Right lobe of liver (tissue), 6 donors: ENCODE data around the gene IST1. TPM values are rescaled to one million over a fixed set of nuclear protein-coding genes. Genes with fewer than 3 reads are reported as not detected.

Experiments used
- ATAC-seq, 4 donors: fragments of 200-7000 bp; cut with Tn5 transposase; one replicate each; pipeline ENCODE4 v1.9.1; 2020; ENCODE audit warnings: mild to moderate bottlenecking in 4 of 4, moderate library complexity in 4 of 4
- DNase-seq, 3 donors: peaks; one replicate each; pipeline ENCODE4 v3.0.0-alpha.2; 2020
- H3K27ac ChIP-seq, 3 donors: fragments of 200-600 bp; one replicate each; pipeline ENCODE4 v1.8.0; 2022
- H3K27me3 ChIP-seq, 2 donors: fragments of 200-600 bp; one replicate each; pipeline ENCODE4 v1.8.0; 2022
- H3K36me3 ChIP-seq, 4 donors: fragments of 200-600 bp; sonication (generic) in 1 of 4; one replicate each; pipeline versions ENCODE4 v1.5.1 to v1.8.0; 2017 to 2022; ENCODE audit warnings: control low read depth in 1 of 4
- H3K4me1 ChIP-seq, 4 donors: fragments of 200-600 bp; sonication (generic) in 1 of 4; one replicate each; pipeline versions ENCODE4 v1.5.1 to v1.8.0; 2017 to 2022; ENCODE audit warnings: control low read depth in 1 of 4
- H3K4me3 ChIP-seq, 3 donors: fragments of 200-600 bp; one replicate each; pipeline ENCODE4 v1.8.0; 2022
- H3K9me3 ChIP-seq, 4 donors: fragments of 200-600 bp; sonication (generic) in 1 of 4; one replicate each; pipeline versions ENCODE4 v1.5.1 to v1.8.0; 2017 to 2022; ENCODE audit warnings: control low read depth in 1 of 4
- POLR2A ChIP-seq: fragments of 450-650 bp; IDR thresholded peaks from one replicate; pipeline ENCODE4 v1.6.1; 2017; ENCODE audit warnings: antibody characterized with exemption, mild to moderate bottlenecking
- WGBS: methylation state at CpG from one replicate; pipeline ENCODE4 v1.1.6; 2018; ENCODE audit warnings: low coverage, low lambda C conversion rate; ENCODE audit not compliant: insufficient coverage; ENCODE audit errors: missing lambda C conversion rate; 5-methylcytosine and 5-hydroxymethylcytosine counted together
- intact Hi-C, 2 donors: fragments of 100-400 bp; cut with DNase I; formaldehyde crosslinking; loops; one replicate each; pipeline versions ENCODE4 v1.11.2 to v1.14.1; 2022
- total RNA-seq, 6 experiments: library from RNA; depleted of rRNA in 2 of 6; stranded (reverse); fragments of >200 nt in 2 of 6; fragmentation: NEBNext Ultra II Directional in 3 of 6; extraction: Animal tissue kit (Norgen Biotek cat#: 25700) in 3 of 6; gene quantifications; one replicate each; pipeline versions ENCODE4 v1.1.0 to v1.2.4, GENCODE V29; 2016 to 2023
- TF ChIP-seq, protein P1 (sequence below), 4 donors: fragments of 200-600 bp in 3 of 4; fragments of 450-650 bp in 1 of 4; IDR thresholded peaks; one replicate each; pipeline versions ENCODE4 v1.5.1 to v1.8.0; 2016 to 2022; ENCODE audit warnings: antibody characterized with exemption in 4 of 4, mild to moderate bottlenecking in 2 of 4
- donor health status: DM: no; HTN: yes; CAD: no.
- donor health status: DM: no; HTN: no; CAD: no.
- donor health status: DM: no; HTN: no; CAD: no.
- donor health status: DM: no; HTN: yes; CAD: no.
- donor health status: DM: no; HTN: yes; CAD: no.

IST1 gene
- total RNA-seq, 6 experiments from 2014 or later = 44.7 to 73.4 (median 65.5) TPM

DNA sequence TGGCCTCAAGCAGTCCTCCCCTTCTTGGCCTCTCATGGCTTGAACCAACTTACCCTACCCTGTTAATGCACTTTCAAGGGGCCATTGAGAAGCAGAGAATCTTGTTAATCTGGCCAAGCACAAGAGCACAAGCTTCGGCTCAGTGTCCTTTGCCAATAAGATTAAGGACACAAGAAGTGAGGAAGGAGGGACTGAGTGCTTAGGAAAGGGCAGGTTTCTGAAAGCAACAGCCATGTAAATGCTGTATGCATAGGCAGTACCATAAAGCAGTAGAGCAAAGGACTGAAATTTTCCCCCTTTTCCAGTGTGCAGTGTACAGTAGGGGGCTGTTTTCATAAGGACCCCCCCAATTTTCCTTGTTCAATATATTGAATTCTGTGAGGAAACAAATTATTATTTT is 37.7 kb downstream of the IST1 start:
- ATAC-seq (no peak), DNase-seq (no peak)
- 75% methylated on average over 1 of the region's 1 CpG for WGBS
- Histone ChIP-seq H3K4me1 (peaks cover 0 to 4% (median 0%) of the 10 kb centered on the region in 4 donors), H3K27ac (no peak overlapping the region), H3K36me3 (peaks cover 0 to 42% (median 6%) of the 10 kb centered on the region in 4 donors), H3K27me3 (no peaks in the 10 kb centered on the region), H3K9me3 (no peaks in the 10 kb centered on the region), H3K4me3 (no peak overlapping the region)
- TF ChIP-seq, protein P1, sequence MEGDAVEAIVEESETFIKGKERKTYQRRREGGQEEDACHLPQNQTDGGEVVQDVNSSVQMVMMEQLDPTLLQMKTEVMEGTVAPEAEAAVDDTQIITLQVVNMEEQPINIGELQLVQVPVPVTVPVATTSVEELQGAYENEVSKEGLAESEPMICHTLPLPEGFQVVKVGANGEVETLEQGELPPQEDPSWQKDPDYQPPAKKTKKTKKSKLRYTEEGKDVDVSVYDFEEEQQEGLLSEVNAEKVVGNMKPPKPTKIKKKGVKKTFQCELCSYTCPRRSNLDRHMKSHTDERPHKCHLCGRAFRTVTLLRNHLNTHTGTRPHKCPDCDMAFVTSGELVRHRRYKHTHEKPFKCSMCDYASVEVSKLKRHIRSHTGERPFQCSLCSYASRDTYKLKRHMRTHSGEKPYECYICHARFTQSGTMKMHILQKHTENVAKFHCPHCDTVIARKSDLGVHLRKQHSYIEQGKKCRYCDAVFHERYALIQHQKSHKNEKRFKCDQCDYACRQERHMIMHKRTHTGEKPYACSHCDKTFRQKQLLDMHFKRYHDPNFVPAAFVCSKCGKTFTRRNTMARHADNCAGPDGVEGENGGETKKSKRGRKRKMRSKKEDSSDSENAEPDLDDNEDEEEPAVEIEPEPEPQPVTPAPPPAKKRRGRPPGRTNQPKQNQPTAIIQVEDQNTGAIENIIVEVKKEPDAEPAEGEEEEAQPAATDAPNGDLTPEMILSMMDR (IDR thresholded peaks at IDR 0.05) = no peak
- no peak for TF ChIP-seq POLR2A
- intact Hi-C loops = no loop called here

DNA sequence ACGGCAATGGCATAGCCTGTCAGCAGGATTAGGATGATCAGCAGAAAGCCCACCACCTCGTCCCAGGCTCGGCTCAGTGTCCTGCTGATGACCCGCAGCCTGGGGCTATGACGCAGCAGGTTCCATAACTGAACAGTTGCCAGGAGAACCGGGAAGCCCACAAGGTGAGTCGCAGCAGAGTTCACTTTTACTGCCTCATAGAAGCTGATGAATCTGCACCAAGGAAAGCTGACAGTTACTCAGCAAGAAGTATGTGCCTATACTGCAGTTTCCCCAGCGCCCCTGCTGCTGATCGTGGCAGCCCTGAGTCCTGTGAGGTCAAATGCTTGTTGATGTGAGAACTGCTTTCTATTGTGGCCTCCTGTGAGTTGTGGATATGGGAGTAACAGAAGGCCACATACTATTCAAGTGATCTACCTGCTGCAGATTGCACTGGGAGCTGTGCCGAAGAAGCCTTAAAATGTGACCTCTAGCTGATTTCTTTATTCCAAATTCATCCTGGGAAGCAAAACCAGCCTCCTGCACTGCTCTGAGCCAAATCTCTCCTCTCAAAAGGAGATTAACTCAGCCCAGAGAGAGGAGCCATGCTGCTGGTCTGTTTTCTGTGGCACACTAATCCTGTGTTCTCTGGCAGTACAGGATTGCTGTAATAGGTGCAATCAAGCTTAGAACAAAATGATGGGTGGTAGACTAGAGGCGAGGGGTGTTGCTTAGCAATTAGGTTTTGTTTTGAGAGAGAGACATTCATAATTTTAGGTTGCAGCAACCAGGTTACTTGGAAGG is 38.8 kb downstream of the IST1 start:
- Histone ChIP-seq H3K27me3 (no peaks in the 10 kb centered on the region), H3K4me1 (peaks cover 0 to 4% (median 0%) of the 10 kb centered on the region in 4 donors)

DNA sequence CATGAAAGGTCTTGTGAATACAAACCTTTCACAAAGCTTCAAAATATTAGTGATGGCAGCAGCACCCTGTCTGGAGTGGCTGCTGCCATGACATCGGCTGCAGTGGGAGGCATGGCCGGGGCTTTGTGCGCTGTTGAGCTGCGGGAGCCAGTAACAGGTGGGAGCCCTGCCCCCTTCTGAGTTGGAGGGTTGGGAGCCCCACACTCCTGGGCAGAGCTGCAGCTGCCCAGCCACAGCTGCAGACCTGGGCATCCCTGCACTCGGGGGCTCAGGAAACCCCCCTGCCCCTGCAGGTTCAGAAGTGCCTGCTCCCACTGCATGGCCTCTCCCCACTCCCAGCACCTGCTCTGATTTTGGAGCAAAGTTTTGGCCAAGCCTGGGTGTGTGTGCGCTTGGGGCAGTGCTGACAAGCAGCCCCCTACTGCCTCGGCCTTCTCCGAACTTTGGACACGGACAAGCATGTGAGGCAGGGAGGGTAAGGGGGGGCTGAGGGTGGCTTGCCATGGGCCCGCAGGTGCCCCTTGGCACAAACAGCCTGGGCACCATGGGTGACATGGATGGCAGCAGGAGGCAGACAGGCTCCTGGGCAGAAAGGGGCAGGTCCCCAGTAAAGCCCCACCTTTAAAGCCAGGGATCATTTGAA is 42.7 kb downstream of the IST1 start:
- no peak for DNase-seq
- H3K36me3 ChIP-seq = peaks cover 0 to 10% (median under 1%) of the 10 kb centered on the region in 4 donors
- H3K4me3 ChIP-seq = no peak overlapping the region
- no peaks in the 10 kb centered on the region for H3K27me3 ChIP-seq
- peak in 1 of 4 donors; percentile 18 for ATAC-seq
- no peaks in the 10 kb centered on the region for H3K4me1 ChIP-seq
- no peaks in the 10 kb centered on the region for H3K9me3 ChIP-seq
- no CpG with 5 or more reads among the region's 10 CpGs for WGBS
- no peak overlapping the region for H3K27ac ChIP-seq
- TF ChIP-seq, protein P1 (IDR thresholded peaks at IDR 0.05) = no peak
- TF ChIP-seq POLR2A = no peak
- intact Hi-C loops = no loop called here

More for the DNA sequence above, 38.8 kb downstream of the IST1 start:
- TF ChIP-seq POLR2A = no peak
- TF ChIP-seq, protein P1 (IDR thresholded peaks at IDR 0.05) = no peak
- intact Hi-C loops = no loop called here
- no peak for DNase-seq
- Histone ChIP-seq H3K36me3 (peaks cover 0 to 31% (median under 1%) of the 10 kb centered on the region in 4 donors), H3K9me3 (no peaks in the 10 kb centered on the region), H3K27ac (no peak overlapping the region), H3K4me3 (no peak overlapping the region)
- no peak for ATAC-seq
- 83% methylated on average over 4 of the region's 11 CpGs for WGBS

DNA sequence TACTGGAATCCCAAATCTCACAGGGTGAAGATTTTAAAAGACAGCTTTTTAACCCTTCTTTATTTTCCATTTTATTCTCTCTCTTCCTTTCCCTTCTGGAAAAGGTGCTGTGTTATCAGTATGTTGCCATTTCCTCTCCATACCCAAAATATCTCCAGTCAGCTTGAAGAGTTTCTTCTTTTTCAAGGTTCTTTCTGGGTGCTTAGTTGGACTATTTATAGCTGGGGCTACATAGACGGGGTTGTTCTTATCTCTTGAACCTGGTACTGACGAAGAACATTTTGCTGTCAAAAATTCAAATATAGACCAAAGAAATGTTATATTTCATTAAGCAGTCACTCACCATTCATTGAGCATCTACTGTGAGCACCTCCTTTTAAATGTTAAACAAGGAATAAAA is 48.6 kb downstream of the IST1 start:
- DNase-seq (no peak), ATAC-seq (no peak)
- WGBS = 23% methylated on average over 2 of the region's 2 CpGs
- intact Hi-C loops = no loop called here
- TF ChIP-seq, protein P1 (IDR thresholded peaks at IDR 0.05) = no peak
- no peak for TF ChIP-seq POLR2A
- Histone ChIP-seq H3K36me3 (no peaks in the 10 kb centered on the region), H3K27me3 (no peaks in the 10 kb centered on the region), H3K4me1 (no peaks in the 10 kb centered on the region), H3K27ac (no peak overlapping the region), H3K4me3 (no peak overlapping the region), H3K9me3 (no peaks in the 10 kb centered on the region)
